Natural killer cell treated with Interleukin-12 subunit alpha and Interleukin-12 subunit beta and Interleukin-15 and Interleukin-18, amount 100 ng/mL, for 72 hours (primary cell): ENCODE data around the gene SLC22A23. TPM values are rescaled to one million over a fixed set of nuclear protein-coding genes. Genes with fewer than 3 reads are reported as not detected.

Experiments
- ATAC-seq, 2 donors: fragments of 150-1000 bp; cut with Tn5 transposase in 1 of 2; sonication (Bioruptor Pico), chemical (Tn5 transposase) in 1 of 2; 2 replicates each; pipeline ENCODE4 v1.10.0; 2021
- DNase-seq: peaks from one replicate; pipeline ENCODE4 v3.0.0; 2022; ENCODE audit warnings: low spot score
- H3K27ac Mint-ChIP-seq, 2 donors: 1 replicate in 1 of 2; 2 replicates in 1 of 2; pipeline ENCODE4 v1.8.0; 2022; ENCODE audit warnings: mixed read lengths in 2 of 2, mild to moderate bottlenecking in 1 of 2, moderate library complexity in 1 of 2
- H3K27me3 Mint-ChIP-seq, 2 donors: 1 replicate in 1 of 2; 2 replicates in 1 of 2; pipeline ENCODE4 v1.8.0; 2022; ENCODE audit warnings: mixed read lengths in 2 of 2
- H3K36me3 Mint-ChIP-seq: one replicate; pipeline ENCODE4 v1.8.0; 2022; ENCODE audit warnings: mixed read lengths
- H3K4me1 Mint-ChIP-seq, 2 donors: 1 replicate in 1 of 2; 2 replicates in 1 of 2; pipeline ENCODE4 v1.8.0; 2022; ENCODE audit warnings: low read depth in 2 of 2, mixed read lengths in 2 of 2, mild to moderate bottlenecking in 1 of 2
- H3K4me3 Mint-ChIP-seq: one replicate; pipeline ENCODE4 v1.8.0; 2022; ENCODE audit warnings: mixed read lengths
- H3K9me3 Mint-ChIP-seq: 2 replicates; pipeline ENCODE4 v1.8.0; 2022; ENCODE audit warnings: mixed read lengths
- total RNA-seq, 2 donors: library from RNA; stranded (reverse); gene quantifications; one replicate each; pipeline ENCODE4 v1.2.3, GENCODE V29; 2022

The SLC22A23 gene
- total RNA-seq, 2 donors from 2014 or later = 0.11 to 0.14 TPM

DNA sequence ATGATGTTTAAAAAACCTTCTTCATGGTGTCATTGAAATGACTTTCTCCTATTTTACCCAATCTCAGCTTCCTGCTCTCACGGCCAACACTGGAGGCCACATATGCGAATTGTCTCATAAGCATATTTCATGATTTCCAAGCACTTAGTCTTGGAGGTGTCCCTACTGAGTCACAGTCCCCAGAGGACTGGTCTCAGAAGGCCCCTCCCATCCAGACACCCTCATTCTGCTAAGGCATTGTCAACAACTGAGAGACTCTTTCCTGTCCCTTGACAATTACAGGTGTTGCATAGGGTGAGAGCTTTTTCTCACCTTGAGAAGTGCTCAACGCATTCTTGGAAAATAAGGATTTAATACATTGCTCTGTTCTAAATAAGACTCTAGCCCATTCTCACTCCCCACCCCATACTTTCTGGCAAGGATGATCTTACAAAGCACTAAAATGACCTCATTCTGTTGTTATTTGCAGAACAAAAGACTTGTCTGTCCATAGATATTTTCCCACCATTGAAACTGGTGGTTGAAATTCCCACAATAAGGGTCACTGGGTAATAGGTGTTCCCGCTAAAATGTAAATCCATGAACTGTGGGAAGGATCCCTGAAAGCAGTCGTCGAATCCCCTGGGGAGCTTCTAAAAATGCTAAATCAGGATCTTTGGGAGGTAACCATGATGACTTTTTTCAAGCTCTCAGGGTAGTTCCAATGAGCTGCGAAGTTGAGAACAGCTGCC lies 32.3 kb upstream of the SLC22A23 start:
- Mint-ChIP-seq H3K36me3 (no peaks in the 10 kb centered on the region), H3K9me3 (no peaks in the 10 kb centered on the region), H3K4me1 (no peaks in the 10 kb centered on the region), H3K27me3 (peaks cover 10 to 40% of the 10 kb centered on the region in 2 donors), H3K4me3 (no peak overlapping the region), H3K27ac (no peak overlapping the region)
- DNase-seq (no peak), ATAC-seq (no peak)

DNA sequence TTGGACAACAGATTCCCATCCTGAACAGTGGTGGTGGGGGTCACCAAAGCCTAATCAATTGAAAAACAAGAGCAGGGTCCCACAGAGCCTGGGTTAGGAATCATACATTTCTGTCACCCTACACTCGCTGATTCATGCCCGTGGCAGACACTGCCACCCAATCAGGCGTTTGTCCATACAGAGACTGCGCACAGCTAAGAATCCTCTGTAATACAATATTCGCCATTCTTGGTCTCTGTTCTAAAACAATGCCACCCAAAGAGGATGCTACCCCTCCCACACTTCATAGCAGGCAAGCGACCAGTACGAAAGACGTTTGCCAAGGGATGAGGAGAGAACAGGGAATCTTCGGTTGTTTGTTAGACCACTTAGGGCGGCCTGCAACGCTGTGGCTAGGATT lies 28.1 kb upstream of the SLC22A23 start:
- peaks cover 1% of the 10 kb centered on the region for H3K9me3 Mint-ChIP-seq
- H3K4me3 Mint-ChIP-seq = no peak overlapping the region
- no peak overlapping the region for H3K27ac Mint-ChIP-seq
- H3K27me3 Mint-ChIP-seq = peaks cover 18 to 38% of the 10 kb centered on the region in 2 donors
- DNase-seq (no peak), ATAC-seq (no peak)
- peaks cover 5% of the 10 kb centered on the region for H3K36me3 Mint-ChIP-seq
- no peaks in the 10 kb centered on the region for H3K4me1 Mint-ChIP-seq

DNA sequence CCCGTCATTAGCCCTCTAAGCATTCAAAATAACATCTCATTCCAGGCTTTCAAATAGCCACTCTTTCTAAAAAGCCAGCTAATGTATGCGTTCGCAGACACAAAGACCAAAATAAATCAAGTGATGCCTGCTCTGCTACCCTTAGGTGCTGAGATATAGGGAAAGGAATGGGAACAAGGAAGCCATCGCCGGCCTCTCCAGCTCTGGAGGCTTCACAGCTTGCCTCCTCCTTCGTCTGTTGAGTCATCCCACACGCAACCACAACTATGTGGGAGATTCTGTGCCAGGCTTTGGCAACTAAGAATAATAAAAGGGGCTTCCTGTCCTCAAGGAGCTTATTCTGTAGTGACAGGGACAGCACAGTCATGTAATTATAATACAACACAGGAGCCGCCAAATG lies 27.3 kb upstream of the SLC22A23 start:
- H3K27me3 Mint-ChIP-seq = peaks cover 21 to 42% of the 10 kb centered on the region in 2 donors

DNA sequence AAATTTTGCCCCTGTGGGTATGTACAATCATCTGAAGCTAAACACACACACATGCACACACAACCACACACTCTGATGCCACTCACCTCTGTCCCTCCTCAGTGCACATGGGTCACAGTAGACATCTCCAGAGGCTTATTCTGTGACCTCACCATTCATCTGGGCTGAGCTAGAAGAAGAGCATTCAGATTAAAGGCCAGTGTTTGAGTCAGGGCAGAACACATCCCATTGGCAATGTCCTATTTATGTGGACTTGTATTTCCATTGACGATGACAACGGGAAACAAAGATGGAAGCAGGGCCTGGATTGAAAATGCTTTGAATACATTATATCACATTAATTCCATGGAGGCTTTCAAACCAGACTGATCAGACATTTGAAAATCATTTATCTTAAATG lies 26.8 kb upstream of the SLC22A23 start:
- ATAC-seq = no peak
- no peak for DNase-seq
- Mint-ChIP-seq H3K9me3 (peaks cover 4% of the 10 kb centered on the region), H3K27ac (no peak overlapping the region), H3K4me3 (no peak overlapping the region), H3K36me3 (peaks cover 5% of the 10 kb centered on the region), H3K27me3 (peaks cover 20 to 43% of the 10 kb centered on the region in 2 donors), H3K4me1 (no peaks in the 10 kb centered on the region)

More for the DNA sequence above, 27.3 kb upstream of the SLC22A23 start:
- Mint-ChIP-seq H3K9me3 (peaks cover 4% of the 10 kb centered on the region), H3K4me3 (no peak overlapping the region), H3K36me3 (peaks cover 5% of the 10 kb centered on the region), H3K4me1 (no peaks in the 10 kb centered on the region), H3K27ac (no peak overlapping the region)
- ATAC-seq (no peak), DNase-seq (no peak)

DNA sequence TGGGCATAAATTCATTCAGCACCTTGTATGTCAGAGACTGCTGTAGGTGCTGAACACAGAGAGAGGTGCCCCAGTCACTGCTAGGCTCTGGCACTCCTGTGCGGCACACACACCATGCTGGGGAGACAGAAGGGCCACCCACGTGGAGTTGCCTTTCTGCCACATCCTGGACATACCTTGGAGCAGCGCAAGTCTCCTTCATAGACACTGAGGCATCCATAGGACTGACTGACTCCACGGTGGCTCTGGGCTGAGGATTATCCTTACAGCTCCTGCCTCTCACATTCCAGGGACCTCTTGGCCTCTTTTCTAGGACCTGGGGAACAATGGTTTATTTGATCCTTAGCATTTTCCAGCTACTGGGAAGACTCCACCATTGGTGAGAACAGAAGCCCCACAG lies 26.0 kb upstream of the SLC22A23 start:
- Mint-ChIP-seq H3K36me3 (peaks cover 5% of the 10 kb centered on the region), H3K4me3 (no peak overlapping the region), H3K9me3 (peaks cover 4% of the 10 kb centered on the region), H3K27ac (no peak overlapping the region), H3K4me1 (no peaks in the 10 kb centered on the region), H3K27me3 (peaks cover 27 to 48% of the 10 kb centered on the region in 2 donors)
- no peak for ATAC-seq
- DNase-seq = no peak

DNA sequence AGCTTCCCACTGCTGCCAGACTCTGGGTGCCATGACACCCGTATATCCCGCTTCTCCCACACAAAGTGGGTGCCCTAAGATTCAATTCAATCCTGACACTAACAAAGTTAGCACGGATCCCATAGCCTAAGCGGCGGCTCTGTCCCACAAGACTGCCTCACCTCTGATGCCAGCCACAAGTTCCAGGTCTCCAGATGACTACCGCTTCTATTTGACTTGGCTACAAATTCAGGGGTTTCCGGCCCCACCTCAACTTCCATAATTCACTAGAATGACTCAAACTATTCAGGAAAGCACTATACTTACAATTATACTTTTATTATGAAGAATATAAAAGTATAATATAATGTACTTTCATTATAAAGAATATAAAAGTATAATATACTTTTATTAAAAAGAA lies 24.8 kb upstream of the SLC22A23 start:
- no peak overlapping the region for H3K27ac Mint-ChIP-seq
- ATAC-seq (no peak), DNase-seq (no peak)
- H3K9me3 Mint-ChIP-seq = peaks cover 4% of the 10 kb centered on the region
- peaks cover 5% of the 10 kb centered on the region for H3K36me3 Mint-ChIP-seq
- no peaks in the 10 kb centered on the region for H3K4me1 Mint-ChIP-seq
- H3K4me3 Mint-ChIP-seq = no peak overlapping the region
- H3K27me3 Mint-ChIP-seq = peaks cover 28 to 42% of the 10 kb centered on the region in 2 donors

DNA sequence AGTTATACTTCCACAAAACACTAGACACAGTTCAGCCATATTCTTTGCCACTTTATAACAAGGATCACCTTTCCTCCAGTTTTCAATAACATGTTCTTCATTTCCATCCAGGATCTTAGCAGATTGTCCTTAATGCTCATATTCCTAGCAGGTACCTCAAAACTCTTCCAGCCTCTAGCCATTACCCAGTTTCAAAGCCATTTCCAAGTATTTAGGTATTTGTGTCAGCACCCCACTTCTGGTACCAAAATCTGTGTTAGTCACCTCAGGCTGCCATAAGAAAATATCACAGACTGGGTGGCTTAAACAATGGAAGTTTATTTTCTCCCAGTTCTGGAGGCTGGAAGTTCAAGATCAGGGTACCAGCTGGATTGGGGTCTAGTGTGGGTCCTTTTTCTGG lies 23.2 kb upstream of the SLC22A23 start:
- ATAC-seq (no peak), DNase-seq (no peak)
- H3K27ac Mint-ChIP-seq = no peak overlapping the region
- H3K36me3 Mint-ChIP-seq = peaks cover 5% of the 10 kb centered on the region
- peaks cover 4% of the 10 kb centered on the region for H3K9me3 Mint-ChIP-seq
- H3K4me1 Mint-ChIP-seq = no peaks in the 10 kb centered on the region
- H3K27me3 Mint-ChIP-seq = peaks cover 25 to 36% of the 10 kb centered on the region in 2 donors
- H3K4me3 Mint-ChIP-seq = no peak overlapping the region

DNA sequence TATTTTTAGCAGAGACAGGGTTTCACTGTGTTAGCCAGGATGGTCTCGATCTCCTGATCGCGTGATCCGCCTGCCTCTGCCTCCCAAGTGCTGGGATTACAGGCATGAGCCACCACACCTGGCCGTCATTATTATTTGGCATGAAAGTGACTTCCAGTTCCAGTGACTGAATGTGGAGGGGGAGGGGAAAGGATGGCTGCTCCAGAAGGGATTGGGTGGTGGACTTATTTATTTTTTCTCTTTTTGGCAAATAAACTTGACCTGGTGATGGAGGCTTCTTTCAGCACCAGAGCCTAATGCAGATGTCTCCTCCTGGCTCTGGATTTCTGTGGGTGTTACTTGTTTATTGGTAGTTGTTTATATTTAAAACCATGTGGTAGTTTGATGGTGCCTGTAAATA lies 16.9 kb upstream of the SLC22A23 start:
- Mint-ChIP-seq H3K4me3 (no peak overlapping the region), H3K9me3 (no peaks in the 10 kb centered on the region), H3K36me3 (no peaks in the 10 kb centered on the region), H3K4me1 (no peaks in the 10 kb centered on the region), H3K27ac (no peak overlapping the region), H3K27me3 (peaks cover 11 to 18% of the 10 kb centered on the region in 2 donors)
- no peak for DNase-seq
- ATAC-seq = no peak

DNA sequence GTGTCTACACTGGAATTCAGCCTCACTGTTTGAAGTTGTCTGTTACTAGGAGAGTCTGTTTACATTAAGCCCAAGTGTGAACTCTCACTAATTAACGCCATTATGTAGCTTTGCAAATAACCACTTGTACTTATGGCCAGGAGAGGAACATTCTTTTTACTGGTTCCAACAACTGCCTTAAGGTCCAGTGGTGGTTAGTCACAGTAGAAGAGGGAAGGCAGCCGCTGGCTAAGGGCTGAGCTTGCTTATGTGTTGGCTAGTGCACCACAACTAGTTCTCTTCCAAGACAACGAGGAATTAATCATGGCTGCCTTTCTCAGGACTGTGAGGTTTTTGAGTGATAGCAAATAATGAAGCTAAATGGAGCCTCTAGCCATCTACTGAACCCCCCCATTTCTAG lies 14.9 kb upstream of the SLC22A23 start:
- ATAC-seq (no peak), DNase-seq (no peak)
- Mint-ChIP-seq H3K4me3 (no peak overlapping the region), H3K36me3 (no peaks in the 10 kb centered on the region), H3K27ac (no peak overlapping the region), H3K27me3 (peaks cover 6% of the 10 kb centered on the region in 2 donors), H3K4me1 (no peaks in the 10 kb centered on the region), H3K9me3 (no peaks in the 10 kb centered on the region)

DNA sequence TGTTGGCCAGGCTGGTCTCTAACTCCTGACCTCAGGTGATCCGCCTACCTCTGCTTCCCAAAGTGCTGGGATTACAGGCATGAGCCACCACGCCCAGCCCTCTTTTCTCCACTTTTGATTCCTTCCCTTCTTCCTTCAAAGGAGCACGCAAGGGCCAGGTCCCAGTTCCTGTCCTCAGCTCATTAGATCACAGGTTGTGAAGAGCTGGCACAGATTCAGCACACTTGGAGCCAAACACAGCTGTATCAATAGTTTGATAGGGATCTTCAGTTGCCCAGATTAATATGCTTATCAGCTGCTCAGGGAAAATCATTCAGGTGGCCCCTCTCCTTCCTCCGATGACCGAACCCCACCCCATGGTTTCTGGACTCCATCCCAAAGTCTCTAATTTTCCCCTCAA lies 14.4 kb upstream of the SLC22A23 start:
- no peaks in the 10 kb centered on the region for H3K36me3 Mint-ChIP-seq
- no peaks in the 10 kb centered on the region for H3K4me1 Mint-ChIP-seq
- no peak overlapping the region for H3K27ac Mint-ChIP-seq
- peaks cover 6 to 10% of the 10 kb centered on the region in 2 donors for H3K27me3 Mint-ChIP-seq
- DNase-seq (no peak), ATAC-seq (no peak)
- no peaks in the 10 kb centered on the region for H3K9me3 Mint-ChIP-seq
- H3K4me3 Mint-ChIP-seq = no peak overlapping the region

DNA sequence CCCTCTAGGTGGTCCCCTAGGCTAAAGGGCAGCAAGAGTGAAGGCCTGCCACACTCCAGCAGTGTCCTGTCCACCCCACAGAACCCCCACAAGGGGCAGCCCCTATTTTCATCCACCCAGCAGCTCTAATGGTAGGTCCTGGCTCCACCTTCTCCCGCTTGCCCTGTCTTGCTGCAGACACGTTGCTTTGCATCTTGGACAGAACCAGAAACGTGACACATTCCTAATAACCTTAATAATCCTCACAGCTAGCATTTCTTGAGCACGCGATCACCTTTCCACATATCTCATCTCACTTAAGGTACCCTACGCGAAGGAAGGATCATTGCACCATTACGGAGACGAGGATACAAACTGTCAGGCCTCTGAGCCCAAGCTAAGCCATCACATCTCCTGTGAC lies 11.7 kb upstream of the SLC22A23 start:
- Mint-ChIP-seq H3K4me3 (no peak overlapping the region), H3K4me1 (no peaks in the 10 kb centered on the region), H3K36me3 (no peaks in the 10 kb centered on the region), H3K9me3 (no peaks in the 10 kb centered on the region), H3K27me3 (peaks cover 6 to 10% of the 10 kb centered on the region in 2 donors), H3K27ac (no peak overlapping the region)
- DNase-seq (no peak), ATAC-seq (no peak)

DNA sequence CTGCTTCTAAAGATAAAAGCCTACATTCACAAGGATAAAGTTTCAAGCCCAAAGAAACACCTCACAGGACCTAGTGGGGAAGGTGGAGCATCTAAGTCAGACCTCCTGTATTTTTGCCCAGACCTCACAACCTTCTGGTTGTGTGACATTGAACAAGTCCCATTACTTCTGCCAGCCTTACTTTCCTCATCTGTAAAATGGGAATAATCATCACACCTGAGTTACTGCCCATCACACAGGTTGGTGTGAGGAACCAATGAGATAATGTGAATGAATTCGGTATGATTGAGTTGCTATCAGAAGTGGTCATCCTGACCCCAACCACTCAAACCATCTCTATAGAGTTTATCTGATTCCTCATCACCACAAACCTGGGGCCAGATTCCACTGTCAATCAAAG lies 11.1 kb upstream of the SLC22A23 start:
- no peak for DNase-seq
- H3K27me3 Mint-ChIP-seq = peaks cover 7 to 12% of the 10 kb centered on the region in 2 donors
- no peaks in the 10 kb centered on the region for H3K4me1 Mint-ChIP-seq
- H3K4me3 Mint-ChIP-seq = no peak overlapping the region
- no peaks in the 10 kb centered on the region for H3K36me3 Mint-ChIP-seq
- no peak for ATAC-seq
- no peaks in the 10 kb centered on the region for H3K9me3 Mint-ChIP-seq
- H3K27ac Mint-ChIP-seq = no peak overlapping the region

DNA sequence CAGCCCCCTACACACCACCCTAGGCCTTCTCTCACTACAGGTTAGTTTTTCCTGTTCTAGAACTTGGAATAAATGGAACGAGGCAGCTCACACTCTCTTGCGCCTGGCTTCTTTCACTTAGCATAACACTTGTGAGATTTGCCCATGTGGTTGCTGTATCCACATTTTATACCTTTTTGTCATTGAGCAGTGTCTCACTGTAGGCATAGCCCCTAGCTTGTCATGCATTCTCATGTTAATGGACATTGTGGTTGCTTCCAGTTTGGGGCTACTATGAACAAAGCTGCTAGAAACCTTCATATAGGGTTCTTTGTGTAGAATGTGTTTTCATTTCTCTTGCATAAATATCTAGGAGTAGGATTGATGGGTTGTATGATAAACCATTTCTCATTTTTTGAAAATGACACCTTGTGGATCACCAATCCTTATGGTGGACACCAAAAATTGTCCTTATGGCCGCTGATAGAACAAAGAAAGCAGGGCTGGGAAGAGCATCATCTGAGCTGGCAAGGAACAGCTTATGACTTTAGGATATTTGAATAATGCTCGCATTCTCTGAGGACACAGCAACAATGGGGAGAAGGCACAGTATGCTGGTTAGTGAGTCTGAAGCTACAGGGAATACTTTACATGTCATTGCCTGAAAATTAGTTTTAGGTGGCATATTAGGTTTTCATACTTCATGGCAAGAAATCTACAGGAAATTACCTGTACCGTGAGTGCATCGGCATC lies 9.8 kb upstream of the SLC22A23 start:
- H3K27ac Mint-ChIP-seq = no peak overlapping the region
- DNase-seq (no peak), ATAC-seq (no peak)
- peaks cover 17 to 19% of the 10 kb centered on the region in 2 donors for H3K27me3 Mint-ChIP-seq
- H3K9me3 Mint-ChIP-seq = no peaks in the 10 kb centered on the region
- no peaks in the 10 kb centered on the region for H3K36me3 Mint-ChIP-seq
- no peak overlapping the region for H3K4me3 Mint-ChIP-seq
- H3K4me1 Mint-ChIP-seq = no peaks in the 10 kb centered on the region

DNA sequence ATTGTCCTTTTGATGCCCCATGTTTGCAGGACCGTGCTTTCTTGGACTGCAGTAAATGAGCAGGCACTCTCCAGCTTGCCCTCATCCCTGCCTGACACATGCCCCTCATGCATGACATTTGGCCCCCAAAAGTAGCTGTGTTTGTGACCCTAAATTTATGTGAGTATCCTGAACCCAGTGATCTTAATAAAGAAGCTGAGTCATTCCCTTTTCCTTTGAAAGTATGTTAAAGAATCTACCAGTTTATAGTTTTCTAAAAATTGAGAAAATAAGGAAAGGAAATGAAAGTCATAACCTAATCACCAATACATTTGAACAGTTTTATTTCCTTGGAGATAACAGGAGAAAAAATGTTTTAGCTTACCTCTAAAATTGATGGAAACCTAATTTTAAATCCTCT lies 3.4 kb upstream of the SLC22A23 start:
- Mint-ChIP-seq H3K4me1 (peaks cover 5 to 7% of the 10 kb centered on the region in 2 donors), H3K9me3 (no peaks in the 10 kb centered on the region), H3K4me3 (no peak overlapping the region), H3K27ac (no peak overlapping the region), H3K27me3 (peaks cover 27 to 54% of the 10 kb centered on the region in 2 donors), H3K36me3 (peaks cover 6% of the 10 kb centered on the region)
- DNase-seq (no peak), ATAC-seq (no peak)
